NCI-H446 (cell line): Measurements from ENCODE around the gene SH2D1A.
"Not testable (repeated sequence)": the region's sequence is repeated elsewhere in the genome, so short reads cannot be mapped to it uniquely, and the experiment has no call there.

Experiments used
- DNase-seq, 2 experiments: peaks; one replicate each; lab custom pipeline; 2025; lab: John Stamatoyannopoulos, UW

Gene SH2D1A

GRCh38 chrX:124354648-124355047 is 8.3 kb downstream of the SH2D1A start:
- no peak for DNase-seq

- DNase-seq, result no peak
These were observed 12.5 kb downstream of the SH2D1A start for GRCh38 chrX:124358800-124359383.

GRCh38 chrX:124362072-124362471 is 15.7 kb downstream of the SH2D1A start:
- no peak for DNase-seq

- DNase-seq, result no peak
These were observed 16.4 kb downstream of the SH2D1A start for GRCh38 chrX:124362761-124363160.

GRCh38 chrX:124369722-124370121 is 23.4 kb downstream of the SH2D1A start:
- DNase-seq, result no peak

- no peak for DNase-seq
These were observed 27.0 kb downstream of the SH2D1A start for GRCh38 chrX:124373348-124373747.

GRCh38 chrX:124378643-124379042 is 32.3 kb downstream of the SH2D1A start:
- no peak for DNase-seq

- DNase-seq, result no peak
These were observed 37.0 kb downstream of the SH2D1A start for GRCh38 chrX:124383354-124383753.

GRCh38 chrX:124386401-124386800 is 40.0 kb downstream of the SH2D1A start:
- no peak for DNase-seq

- peak; percentile 44 to 66 for DNase-seq
These were observed 42.2 kb downstream of the SH2D1A start for GRCh38 chrX:124388562-124388961.

GRCh38 chrX:124392794-124393193 is 46.4 kb downstream of the SH2D1A start:
- DNase-seq, result no peak

GRCh38 chrX:124393238-124393637 is 46.9 kb downstream of the SH2D1A start:
- DNase-seq, result no peak

- no peak for DNase-seq
These were observed 47.3 kb downstream of the SH2D1A start for GRCh38 chrX:124393659-124394058.

- DNase-seq, result no peak
These were observed 49.0 kb downstream of the SH2D1A start for GRCh38 chrX:124395145-124395880.

GRCh38 chrX:124401696-124402095 is 55.3 kb downstream of the SH2D1A start:
- DNase-seq, result no peak

GRCh38 chrX:124405868-124406267 is 59.5 kb downstream of the SH2D1A start:
- no peak for DNase-seq

GRCh38 chrX:124406294-124407014 is 60.1 kb downstream of the SH2D1A start:
- DNase-seq, result peak; percentile 72 to 85

GRCh38 chrX:124407226-124407625 is 60.9 kb downstream of the SH2D1A start:
- peak in 1 of 2 experiments; percentile 13 for DNase-seq

GRCh38 chrX:124408380-124408779 is 62.0 kb downstream of the SH2D1A start:
- DNase-seq, result not testable (repeated sequence)

- no peak for DNase-seq
These were observed 66.9 kb downstream of the SH2D1A start for GRCh38 chrX:124413244-124413643.

- DNase-seq, result no peak
These were observed 67.9 kb downstream of the SH2D1A start for GRCh38 chrX:124414281-124414680.

- no peak for DNase-seq
These were observed 68.9 kb downstream of the SH2D1A start for GRCh38 chrX:124415115-124415800.
